ENCODE measurements around the gene KCNK7. TPM values are rescaled to one million over a fixed set of nuclear protein-coding genes. Genes with fewer than 3 reads are reported as not detected.

The KCNK7 gene
- total RNA-seq, 4 donors from 2014 or later, result 32.6 to 183 (median 144) TPM

GRCh38 chr11:65620666-65621065 lies 25.1 kb upstream of the KCNK7 start:
- peaks cover 15% of the 10 kb centered on the region for H3K4me1 ChIP-seq
- no peak overlapping the region for H3K27ac ChIP-seq
- no peak for DNase-seq (ENCODE audit: low spot score in 2 of 2)
- H3K9me3 ChIP-seq, result no peaks in the 10 kb centered on the region
- WGBS, result 93% methylated on average over 5 of the region's 19 CpGs
- H3K36me3 ChIP-seq, result peaks cover 84% of the 10 kb centered on the region
- H3K4me3 ChIP-seq, result no peak overlapping the region
- TF ChIP-seq CTCF (IDR thresholded peaks at IDR 0.05), result no peak
- no peak for TF ChIP-seq POLR2A (IDR thresholded peaks at IDR 0.05)
- TF ChIP-seq EP300 (IDR thresholded peaks at IDR 0.05), result no peak
- no peak for TF ChIP-seq POLR2AphosphoS5 (IDR thresholded peaks at IDR 0.05)
- no peaks in the 10 kb centered on the region for H3K27me3 ChIP-seq

- Histone ChIP-seq H3K36me3 (peaks cover 71% of the 10 kb centered on the region), H3K4me3 (no peak overlapping the region), H3K27me3 (no peaks in the 10 kb centered on the region), H3K9me3 (no peaks in the 10 kb centered on the region), H3K27ac (no peak overlapping the region), H3K4me1 (peaks cover 15% of the 10 kb centered on the region)
- DNase-seq (ENCODE audit: low spot score in 2 of 2), result no peak
- WGBS, result 92% methylated on average over 19 of the region's 29 CpGs
- TF ChIP-seq CTCF (IDR thresholded peaks at IDR 0.05), result no peak
- no peak for TF ChIP-seq POLR2A (IDR thresholded peaks at IDR 0.05)
- TF ChIP-seq POLR2AphosphoS5 (IDR thresholded peaks at IDR 0.05), result no peak
- no peak for TF ChIP-seq EP300 (IDR thresholded peaks at IDR 0.05)
Measured at GRCh38 chr11:65619281-65619928, 23.8 kb upstream of the KCNK7 start.

- TF ChIP-seq CTCF (IDR thresholded peaks at IDR 0.05), result no peak
- no peak for TF ChIP-seq POLR2A (IDR thresholded peaks at IDR 0.05)
- no peak for TF ChIP-seq EP300 (IDR thresholded peaks at IDR 0.05)
- TF ChIP-seq POLR2AphosphoS5 (IDR thresholded peaks at IDR 0.05), result no peak
- no peaks in the 10 kb centered on the region for H3K9me3 ChIP-seq
- no peak for DNase-seq (ENCODE audit: low spot score in 2 of 2)
- peaks cover 65% of the 10 kb centered on the region for H3K36me3 ChIP-seq
- H3K27me3 ChIP-seq, result no peaks in the 10 kb centered on the region
- peaks cover 17% of the 10 kb centered on the region for H3K4me1 ChIP-seq
- no peak overlapping the region for H3K27ac ChIP-seq
- no peak overlapping the region for H3K4me3 ChIP-seq
- 87% methylated on average over 7 of the region's 14 CpGs for WGBS
Measured at GRCh38 chr11:65618763-65619162, 23.2 kb upstream of the KCNK7 start.

GRCh38 chr11:65617990-65618751 lies 22.6 kb upstream of the KCNK7 start:
- no peak for DNase-seq (ENCODE audit: low spot score in 2 of 2)
- H3K36me3 ChIP-seq, result peaks cover 59% of the 10 kb centered on the region
- 92% methylated on average over 16 of the region's 33 CpGs for WGBS

More at GRCh38 chr11:65617990-65618751, 22.6 kb upstream of the KCNK7 start:
- Histone ChIP-seq H3K27ac (no peak overlapping the region), H3K4me1 (peaks cover 22% of the 10 kb centered on the region), H3K9me3 (no peaks in the 10 kb centered on the region), H3K4me3 (no peak overlapping the region), H3K27me3 (no peaks in the 10 kb centered on the region)
- no peak for TF ChIP-seq POLR2AphosphoS5 (IDR thresholded peaks at IDR 0.05)
- TF ChIP-seq POLR2A (IDR thresholded peaks at IDR 0.05), result no peak
- no peak for TF ChIP-seq EP300 (IDR thresholded peaks at IDR 0.05)
- no peak for TF ChIP-seq CTCF (IDR thresholded peaks at IDR 0.05)
